HepG2 (cell line): ENCODE data around the gene GRK5.

ENCODE experiments used
- CBX5 ChIP-seq: sonication (generic); formaldehyde crosslinking; IDR thresholded peaks from 2 replicates; pipeline ENCODE4 v1.4.0; 2020; ENCODE audit warnings: missing genetic modification reagents, borderline replicate concordance
- EP300 ChIP-seq, 3 experiments: sonication (generic) in 1 of 3; formaldehyde crosslinking in 1 of 3; IDR thresholded peaks; 2 replicates each; pipeline versions ENCODE4 v1.5.1 to v1.6.1; 2011 to 2020; ENCODE audit warnings: low read depth in 2 of 3, low read length in 2 of 3, borderline replicate concordance in 1 of 3, improper control_type of control experiment in 1 of 3, mild to moderate bottlenecking in 1 of 3, missing genetic modification reagents in 1 of 3, moderate library complexity in 1 of 3
- HDAC2 ChIP-seq: sonication (generic); formaldehyde crosslinking; IDR thresholded peaks from 2 replicates; pipeline ENCODE4 v1.4.0; 2020; ENCODE audit warnings: missing genetic modification reagents
- MEIS1 ChIP-seq: sonication (generic); formaldehyde crosslinking; IDR thresholded peaks from 2 replicates; pipeline ENCODE4 v1.9.0; 2021; ENCODE audit warnings: mild to moderate bottlenecking, missing genetic modification reagents, moderate library complexity, borderline replicate concordance
- TF ChIP-seq, protein P1 (sequence below), 2 experiments: IDR thresholded peaks; 2 replicates each; pipeline ENCODE4 v1.6.1; 2011 to 2012; ENCODE audit warnings: low read length in 2 of 2, borderline replicate concordance in 1 of 2, low read depth in 1 of 2, mild to moderate bottlenecking in 1 of 2, moderate library complexity in 1 of 2

DNA sequence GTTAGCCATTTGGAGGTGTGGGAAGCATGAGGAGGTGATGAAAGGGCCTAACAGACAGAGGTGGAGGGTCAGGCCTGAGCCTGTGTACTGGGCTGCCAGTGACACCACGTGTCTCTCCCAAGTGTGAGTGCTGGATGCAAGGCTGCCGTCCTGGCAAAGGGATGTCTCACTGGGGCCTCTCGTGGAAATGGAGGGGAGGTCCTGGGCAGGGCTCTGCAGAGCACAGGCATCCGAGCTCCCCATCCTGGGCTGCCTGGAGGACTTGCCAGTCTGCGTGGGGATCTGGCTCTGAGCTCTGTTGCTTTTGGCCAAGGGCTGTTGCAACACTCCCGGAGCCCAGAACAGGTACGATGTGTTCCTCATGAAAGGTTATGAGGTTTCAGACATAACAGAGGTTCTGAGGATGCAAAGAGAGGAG is 77.3 kb downstream of the GRK5 start:
- no peak for TF ChIP-seq CBX5 (CRISPR knock-in tag)
- TF ChIP-seq MEIS1 (CRISPR knock-in tag) = no peak
- TF ChIP-seq, protein P1, sequence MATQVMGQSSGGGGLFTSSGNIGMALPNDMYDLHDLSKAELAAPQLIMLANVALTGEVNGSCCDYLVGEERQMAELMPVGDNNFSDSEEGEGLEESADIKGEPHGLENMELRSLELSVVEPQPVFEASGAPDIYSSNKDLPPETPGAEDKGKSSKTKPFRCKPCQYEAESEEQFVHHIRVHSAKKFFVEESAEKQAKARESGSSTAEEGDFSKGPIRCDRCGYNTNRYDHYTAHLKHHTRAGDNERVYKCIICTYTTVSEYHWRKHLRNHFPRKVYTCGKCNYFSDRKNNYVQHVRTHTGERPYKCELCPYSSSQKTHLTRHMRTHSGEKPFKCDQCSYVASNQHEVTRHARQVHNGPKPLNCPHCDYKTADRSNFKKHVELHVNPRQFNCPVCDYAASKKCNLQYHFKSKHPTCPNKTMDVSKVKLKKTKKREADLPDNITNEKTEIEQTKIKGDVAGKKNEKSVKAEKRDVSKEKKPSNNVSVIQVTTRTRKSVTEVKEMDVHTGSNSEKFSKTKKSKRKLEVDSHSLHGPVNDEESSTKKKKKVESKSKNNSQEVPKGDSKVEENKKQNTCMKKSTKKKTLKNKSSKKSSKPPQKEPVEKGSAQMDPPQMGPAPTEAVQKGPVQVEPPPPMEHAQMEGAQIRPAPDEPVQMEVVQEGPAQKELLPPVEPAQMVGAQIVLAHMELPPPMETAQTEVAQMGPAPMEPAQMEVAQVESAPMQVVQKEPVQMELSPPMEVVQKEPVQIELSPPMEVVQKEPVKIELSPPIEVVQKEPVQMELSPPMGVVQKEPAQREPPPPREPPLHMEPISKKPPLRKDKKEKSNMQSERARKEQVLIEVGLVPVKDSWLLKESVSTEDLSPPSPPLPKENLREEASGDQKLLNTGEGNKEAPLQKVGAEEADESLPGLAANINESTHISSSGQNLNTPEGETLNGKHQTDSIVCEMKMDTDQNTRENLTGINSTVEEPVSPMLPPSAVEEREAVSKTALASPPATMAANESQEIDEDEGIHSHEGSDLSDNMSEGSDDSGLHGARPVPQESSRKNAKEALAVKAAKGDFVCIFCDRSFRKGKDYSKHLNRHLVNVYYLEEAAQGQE (IDR thresholded peaks at IDR 0.05; ENCODE audit: borderline replicate concordance in 1 of 2, low read depth in 1 of 2, low read length in 2 of 2) = no peak
- no peak for TF ChIP-seq EP300 (IDR thresholded peaks at IDR 0.05; ENCODE audit: low read depth in 2 of 2, low read length in 2 of 2)
- no peak for TF ChIP-seq EP300 (CRISPR knock-in tag; IDR thresholded peaks at IDR 0.05; ENCODE audit: borderline replicate concordance)
- TF ChIP-seq HDAC2 (CRISPR knock-in tag) = no peak
